ENCODE measurements around the gene LYRM9.
"Not testable (repeated sequence)": the region's sequence is repeated elsewhere in the genome, so short reads cannot be mapped to it uniquely, and the experiment has no call there.

LYRM9 gene

GRCh38 chr17:27905447-27906225 is 12.5 kb upstream of the LYRM9 start:
- no peak for DNase-seq

GRCh38 chr17:27904534-27905446 is 11.6 kb upstream of the LYRM9 start:
- DNase-seq: no peak

- DNase-seq: no peak
Observed at GRCh38 chr17:27904114-27904513, 10.9 kb upstream of the LYRM9 start.

- no peak for DNase-seq
Observed at GRCh38 chr17:27899525-27899924, 6.4 kb upstream of the LYRM9 start.

- no peak for DNase-seq
Observed at GRCh38 chr17:27898096-27898495, 4.9 kb upstream of the LYRM9 start.

GRCh38 chr17:27896701-27897100 is 3.5 kb upstream of the LYRM9 start:
- no peak for DNase-seq

DNA sequence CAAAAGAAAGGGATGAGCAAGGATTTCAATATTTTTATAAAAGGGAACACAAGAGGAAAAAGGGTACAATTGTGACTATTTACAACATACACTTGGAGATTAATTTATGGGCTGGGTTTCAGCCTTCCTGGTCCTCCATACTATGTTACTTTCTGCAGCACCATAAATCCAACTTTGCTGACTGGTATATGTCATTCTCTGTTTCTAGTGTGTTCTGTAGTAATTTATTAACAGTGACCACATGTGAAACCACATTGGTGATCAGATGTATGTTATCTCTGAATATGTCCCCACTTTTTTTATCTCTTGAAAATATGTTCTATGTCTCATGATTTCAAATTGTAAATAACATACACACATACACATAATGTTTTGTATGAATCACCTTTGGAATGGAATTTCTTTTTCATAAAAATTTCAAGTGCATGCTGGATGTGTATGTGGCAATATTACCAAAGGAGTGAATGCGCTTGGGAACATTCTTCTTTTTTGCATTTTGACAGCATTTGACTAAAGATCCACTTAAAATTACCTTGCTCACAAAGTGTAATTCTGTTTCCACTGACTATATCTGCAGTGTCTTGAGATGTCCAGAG is 2.9 kb upstream of the LYRM9 start:
- no peak for DNase-seq

DNA sequence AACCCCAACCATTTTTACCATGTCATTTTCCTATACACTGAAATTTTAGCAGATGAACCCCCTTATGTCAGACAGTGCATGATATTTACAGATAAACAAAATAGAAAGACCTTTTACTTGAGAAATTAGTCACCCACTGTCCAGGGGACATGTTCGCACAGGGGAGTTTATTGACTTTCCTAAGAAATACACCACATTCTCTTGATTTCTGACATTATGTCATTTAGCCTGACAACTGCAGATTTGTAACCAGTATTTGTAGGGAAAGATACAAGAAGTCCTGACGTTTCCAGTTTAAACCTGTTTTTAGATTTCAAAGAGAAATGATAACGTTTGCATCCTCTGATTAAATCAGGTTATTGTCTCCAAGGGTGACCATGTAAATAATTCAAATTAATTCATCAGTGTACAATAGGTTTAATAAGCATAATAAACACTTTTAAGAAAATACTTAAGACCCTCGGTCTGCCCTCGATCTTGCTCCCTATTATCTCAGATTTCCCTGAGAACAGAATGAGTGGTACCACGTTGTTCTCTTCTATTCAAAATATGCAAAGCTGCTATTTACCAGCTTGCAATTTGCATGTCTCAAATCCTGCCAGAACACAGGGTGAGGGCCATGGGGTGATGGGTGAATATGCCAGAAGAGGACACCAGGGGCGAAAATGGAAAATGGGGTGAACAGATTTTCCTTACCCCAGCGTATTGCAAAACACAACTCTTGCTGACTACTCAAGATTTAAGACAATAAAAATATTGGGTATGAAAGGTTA is 2.1 kb upstream of the LYRM9 start:
- DNase-seq: no peak

DNA sequence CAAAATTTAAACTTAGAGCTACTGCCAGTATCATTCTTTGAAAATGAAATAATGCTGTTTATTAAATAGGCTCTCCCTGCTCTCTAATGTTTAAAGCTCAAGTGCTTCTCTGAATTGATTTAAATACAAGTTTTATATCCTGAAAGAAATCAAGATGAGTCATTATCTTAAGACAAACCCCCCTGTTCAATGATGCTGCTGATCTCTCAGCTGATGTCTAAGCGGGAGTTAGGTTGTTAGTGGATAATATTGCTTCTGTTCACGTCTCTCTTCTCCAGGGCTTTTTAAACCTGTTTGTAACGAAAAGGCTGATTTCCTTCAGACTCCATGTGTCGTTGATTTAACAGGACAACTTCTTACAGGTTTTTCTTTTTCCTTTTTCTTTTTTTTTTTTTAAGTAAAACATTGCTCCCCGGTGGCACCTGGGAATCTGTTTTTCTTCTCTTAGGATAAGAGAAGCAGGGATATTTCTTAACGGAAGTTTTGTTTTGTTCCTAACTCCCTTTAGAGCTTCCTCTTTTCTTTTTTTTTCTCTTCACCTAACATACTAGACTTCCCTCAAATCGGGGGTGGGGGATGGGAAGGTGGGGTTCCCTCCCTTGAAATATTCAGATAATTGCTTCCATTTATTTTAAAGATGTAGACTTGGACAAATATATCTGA is 807 bp upstream of the LYRM9 start:
- DNase-seq: no peak

DNA sequence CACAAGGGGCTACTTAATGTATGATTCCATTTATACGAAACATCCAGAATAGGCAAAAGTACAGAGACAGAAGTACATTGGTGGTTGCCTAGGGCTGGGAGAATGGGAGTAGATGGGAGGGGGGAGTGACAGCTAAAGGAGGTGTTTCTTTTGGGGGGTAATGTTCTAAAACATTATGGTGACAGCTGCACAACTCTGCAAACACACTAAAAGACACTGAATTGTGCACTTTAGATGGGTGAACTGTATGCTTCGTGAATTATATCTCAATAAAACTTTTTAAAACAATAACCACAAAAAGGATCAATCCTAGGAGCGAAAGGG is 661 bp downstream of the LYRM9 start:
- no peak for DNase-seq

DNA sequence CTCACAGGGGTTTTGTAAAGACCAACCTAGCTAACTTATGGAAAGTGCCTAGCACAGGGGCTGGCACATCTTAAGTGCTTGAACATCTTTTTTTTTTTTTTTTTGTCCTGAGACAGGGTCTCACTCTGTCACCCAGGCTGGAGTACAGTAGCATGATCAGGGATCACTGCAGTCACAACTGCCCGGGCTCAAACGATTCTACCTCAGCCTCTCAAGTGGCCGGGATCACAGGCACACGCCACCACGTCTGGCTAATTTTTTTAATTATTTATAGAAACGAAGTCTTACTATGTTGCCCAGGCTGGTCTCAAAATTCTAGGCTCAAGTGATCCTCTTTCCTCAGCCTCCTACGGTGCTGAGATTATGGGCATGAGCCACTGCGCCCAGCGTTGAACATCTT is 1.3 kb downstream of the LYRM9 start:
- no peak for DNase-seq

DNA sequence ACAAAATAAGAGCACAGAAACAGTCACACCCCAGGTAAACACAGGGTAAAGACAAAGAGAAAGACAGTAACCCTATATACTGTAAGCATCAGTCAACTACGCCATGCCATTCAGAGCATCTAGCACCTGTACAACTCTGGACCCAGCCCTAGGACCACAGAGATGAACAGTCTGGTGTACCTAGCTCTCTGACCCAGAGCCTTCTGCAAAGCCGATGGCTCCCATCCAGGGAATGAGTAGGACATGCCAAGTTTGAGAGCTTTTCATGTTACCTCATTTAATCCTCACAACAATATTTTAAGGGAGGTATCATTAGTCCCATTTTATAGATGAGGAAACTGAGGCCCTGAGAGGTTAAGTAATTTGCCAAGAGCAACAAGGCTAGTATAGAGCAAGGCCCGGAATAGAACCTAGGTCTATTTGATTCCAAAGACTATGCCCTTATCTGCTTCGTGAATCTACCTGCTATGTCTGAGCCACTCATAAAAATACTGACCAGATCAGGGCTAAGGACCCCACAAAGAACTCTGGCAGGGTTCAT is 3.4 kb downstream of the LYRM9 start:
- DNase-seq: no peak

DNA sequence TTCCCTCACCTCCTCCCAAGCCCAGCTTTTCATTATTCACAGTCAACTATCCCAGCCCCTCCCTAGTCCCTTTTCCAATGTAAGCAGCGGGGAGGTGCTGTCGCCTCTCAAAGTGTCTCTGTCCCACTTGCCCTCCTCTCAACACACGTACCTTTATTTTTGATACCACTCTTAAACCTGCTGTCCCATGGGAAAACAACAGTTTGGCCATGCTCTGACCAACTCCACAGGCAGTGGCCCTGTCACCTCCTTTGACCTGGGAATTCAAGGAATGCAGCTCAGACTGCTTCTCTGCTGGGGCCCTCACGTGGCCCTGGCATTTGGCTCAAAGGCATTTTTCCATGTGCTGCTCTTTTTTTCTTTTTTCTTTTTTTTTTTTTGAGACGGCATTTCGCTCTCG is 4.2 kb downstream of the LYRM9 start:
- no peak for DNase-seq

GRCh38 chr17:27888067-27888466 is 5.1 kb downstream of the LYRM9 start:
- DNase-seq: no peak

- DNase-seq: not testable (repeated sequence)
Observed at GRCh38 chr17:27886348-27886906, 6.7 kb downstream of the LYRM9 start.

DNA sequence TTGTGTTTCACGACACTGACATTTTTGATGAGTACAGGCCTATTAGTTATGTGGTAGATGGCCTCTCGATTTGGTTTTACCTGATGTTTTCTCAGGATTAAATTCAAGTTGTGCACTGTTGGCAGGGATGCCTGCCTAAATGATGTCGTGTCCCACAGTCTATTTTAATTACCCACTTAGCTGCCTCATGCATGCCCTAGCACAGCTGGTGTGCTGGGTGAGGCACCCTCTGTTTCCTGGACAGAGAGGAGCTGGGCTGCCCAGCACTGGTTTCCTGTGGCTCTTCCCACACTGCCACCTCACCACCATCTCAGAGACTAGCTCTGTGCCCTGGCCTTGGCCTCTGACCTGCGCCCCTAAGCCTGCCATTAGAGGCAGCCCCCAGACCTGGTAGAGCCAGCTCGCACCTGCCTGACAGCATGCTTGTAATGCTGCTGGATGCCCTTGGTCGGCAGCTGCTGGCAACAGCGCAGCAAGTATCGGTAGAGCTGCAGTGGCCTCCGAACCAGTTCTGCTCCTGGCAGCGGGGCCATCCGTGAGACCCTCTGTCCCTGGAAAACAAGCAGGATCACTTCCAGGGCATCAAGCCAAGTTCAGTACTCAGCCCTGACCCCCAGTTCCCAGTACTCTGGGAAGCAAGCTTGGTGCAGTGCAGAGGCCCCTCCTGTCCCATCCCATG is 10.9 kb downstream of the LYRM9 start:
- no peak for DNase-seq

DNA sequence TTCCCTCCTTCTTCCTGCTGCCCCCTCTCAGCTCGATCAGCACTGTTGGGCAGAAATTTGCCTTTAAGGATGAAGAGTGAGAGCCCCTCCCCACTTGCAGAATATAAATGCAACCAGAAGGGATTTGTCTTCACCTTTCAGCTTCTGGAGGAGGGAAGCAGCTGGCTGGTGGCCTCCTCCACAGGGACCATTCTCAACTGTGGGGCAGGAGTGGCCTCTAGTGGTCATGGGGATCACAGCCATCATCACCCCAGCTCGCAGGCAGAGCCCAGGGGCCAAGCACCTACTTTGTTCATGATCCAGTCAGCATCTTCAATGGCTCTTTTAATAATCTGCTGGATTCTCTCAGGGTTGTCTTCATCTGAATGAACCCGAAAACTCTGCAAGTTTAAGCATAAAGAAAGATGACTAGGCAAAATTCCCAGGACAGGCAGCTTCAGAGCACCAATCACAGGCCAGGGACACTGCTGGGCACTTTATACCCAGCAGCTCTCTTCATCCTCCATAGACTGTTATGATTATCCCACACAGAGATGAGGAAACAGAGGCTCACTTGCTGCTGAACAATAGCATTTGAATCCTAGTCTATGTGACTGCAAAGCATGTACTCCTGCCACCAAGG is 13.1 kb downstream of the LYRM9 start:
- DNase-seq: peak; percentile 68

GRCh38 chr17:27878776-27879562 is 14.2 kb downstream of the LYRM9 start:
- peak; percentile 6 for DNase-seq

DNA sequence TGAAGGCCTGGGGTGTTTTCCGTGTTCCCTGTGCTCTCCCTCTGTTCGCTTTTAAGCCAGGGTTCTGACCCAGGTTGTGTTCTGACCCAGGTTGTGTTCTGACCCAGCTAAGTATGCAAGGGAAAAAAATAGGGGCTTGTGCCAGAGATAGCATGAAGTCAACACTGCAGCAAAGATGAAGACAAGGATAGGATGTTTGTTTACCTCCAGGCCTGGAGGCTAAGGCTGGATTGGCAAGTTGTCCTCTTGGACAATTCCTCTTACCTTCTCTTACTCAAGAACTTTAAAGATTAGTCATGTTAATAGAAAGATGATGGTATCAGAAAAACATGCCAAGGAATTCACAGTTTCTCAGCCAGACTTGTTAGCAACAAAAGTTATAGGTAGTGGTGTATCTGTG is 19.4 kb downstream of the LYRM9 start:
- no peak for DNase-seq

GRCh38 chr17:27873211-27873610 is 20.0 kb downstream of the LYRM9 start:
- DNase-seq: no peak

Measured in CD4-positive, alpha-beta T cell treated with Interleukin-21 for 1 hour (primary cell).